ENCODE results near the gene PLCH1. TPM values are rescaled to one million over a fixed set of nuclear protein-coding genes. Genes with fewer than 3 reads are reported as not detected.

PLCH1 gene
- total and polyA plus RNA-seq, 9 of the 15 experiments (the other 6 are each of a cell fraction or from before 2014, with no cell fraction given): 0.17 to 0.62 (median 0.40) TPM

GRCh38 chr3:155619118-155619915, 125.6 kb downstream of the PLCH1 start:
- no peak for ATAC-seq
- no peak overlapping the region for H3K4me3 ChIP-seq
- no peaks in the 10 kb centered on the region for H4K20me1 ChIP-seq (replicated peaks; ENCODE audit: control insufficient read depth, insufficient read depth, low read length)
- no TSS peak for BruUV-seq (replicated peaks)
- no peak for TF ChIP-seq NFYB (IDR thresholded peaks at IDR 0.05; ENCODE audit: extremely low read depth, insufficient read length)
- ChIA-PET POLR2A (no interaction called here), CTCF (ENCODE audit: low intra/inter-chr PET ratio) (no interaction called here)
- FAIRE-seq: no peak
- intact Hi-C loops (cut with micrococcal nuclease) (no loop called here), in situ Hi-C loops (cut with MboI) (no loop called here)
- H3K4me2 ChIP-seq (ENCODE audit: insufficient read depth, low read length): no peak overlapping the region
- H3K9me1 ChIP-seq (ENCODE audit: control insufficient read depth, insufficient read depth, low read length): no peaks in the 10 kb centered on the region
- H2AFZ ChIP-seq (ENCODE audit: low read depth, low read length): no peak overlapping the region
- H3K79me2 ChIP-seq (ENCODE audit: control insufficient read depth, insufficient read depth, low read length): no peaks in the 10 kb centered on the region
- H3K9ac ChIP-seq (ENCODE audit: insufficient read depth in 1 of 2, low read depth in 2 of 2, low read length in 2 of 2): no peak overlapping the region
- no peaks in the 10 kb centered on the region for H3K36me3 ChIP-seq (ENCODE audit: control insufficient read depth, insufficient read depth, low read length)
- no peaks in the 10 kb centered on the region for H3K4me1 ChIP-seq (replicated peaks in 1 of 2; ENCODE audit: control insufficient read depth in 2 of 2, insufficient read depth in 2 of 2, low read length in 2 of 2)
- H3K27ac ChIP-seq (ENCODE audit: extremely low read depth, low read depth, low read length): no peak overlapping the region
- H3K27me3 ChIP-seq (ENCODE audit: control insufficient read depth in 2 of 2, insufficient read depth in 2 of 2, low read length in 2 of 2): no peaks in the 10 kb centered on the region
- no peak for DNase-seq (ENCODE audit: extremely low read depth in 1 of 4, low spot score in 3 of 4)
- no peaks in the 10 kb centered on the region for H3K9me3 ChIP-seq (replicated peaks; ENCODE audit: control insufficient read depth, insufficient read depth, low read depth, low read length)

DNA sequence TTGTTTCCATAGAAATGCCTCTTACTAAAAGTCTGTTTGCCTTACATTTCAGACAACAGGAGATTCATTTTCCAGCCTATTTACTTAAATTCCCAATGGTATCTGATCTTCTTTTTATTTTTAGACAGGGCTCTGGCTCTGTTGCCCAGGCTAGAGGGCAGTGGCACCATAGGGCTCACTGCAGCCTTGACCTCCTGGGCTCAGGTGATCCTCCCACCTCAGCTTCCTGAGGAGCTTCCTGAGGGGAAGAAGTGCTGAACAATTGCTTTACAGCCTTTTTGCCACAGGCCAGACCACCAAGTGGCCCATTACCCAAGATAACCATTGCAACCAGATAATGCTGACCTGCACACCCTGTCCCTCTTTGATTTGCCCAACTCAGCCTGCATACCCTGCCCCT, 126.3 kb downstream of the PLCH1 start:
- BruUV-seq (replicated peaks): no TSS peak
- Histone ChIP-seq H3K27ac (ENCODE audit: extremely low read depth, low read depth, low read length) (no peak overlapping the region), H3K9me3 (replicated peaks; ENCODE audit: control insufficient read depth, insufficient read depth, low read depth, low read length) (no peaks in the 10 kb centered on the region), H3K4me3 (no peak overlapping the region), H3K4me2 (ENCODE audit: insufficient read depth, low read length) (no peak overlapping the region), H3K9me1 (ENCODE audit: control insufficient read depth, insufficient read depth, low read length) (no peaks in the 10 kb centered on the region), H3K9ac (ENCODE audit: insufficient read depth in 1 of 2, low read depth in 2 of 2, low read length in 2 of 2) (no peak overlapping the region), H3K79me2 (ENCODE audit: control insufficient read depth, insufficient read depth, low read length) (no peaks in the 10 kb centered on the region), H3K4me1 (replicated peaks in 1 of 2; ENCODE audit: control insufficient read depth in 2 of 2, insufficient read depth in 2 of 2, low read length in 2 of 2) (no peaks in the 10 kb centered on the region), H3K36me3 (ENCODE audit: control insufficient read depth, insufficient read depth, low read length) (no peaks in the 10 kb centered on the region), H2AFZ (ENCODE audit: low read depth, low read length) (no peak overlapping the region), H3K27me3 (ENCODE audit: control insufficient read depth in 2 of 2, insufficient read depth in 2 of 2, low read length in 2 of 2) (no peaks in the 10 kb centered on the region), H4K20me1 (replicated peaks; ENCODE audit: control insufficient read depth, insufficient read depth, low read length) (no peaks in the 10 kb centered on the region)
- DNase-seq (ENCODE audit: extremely low read depth in 1 of 4, low spot score in 3 of 4) (no peak), ATAC-seq (no peak), FAIRE-seq (no peak)
- ChIA-PET CTCF (ENCODE audit: low intra/inter-chr PET ratio) (no interaction called here), POLR2A (interaction anchor here (0.6 kb wide), 1 partner anchor 67 kb away, joined by 3 read pairs; no protein-coding TSS in a partner anchor)
- in situ Hi-C loops (cut with MboI) (no loop called here), intact Hi-C loops (cut with micrococcal nuclease) (no loop called here)
- TF ChIP-seq HNRNPLL (IDR thresholded peaks at IDR 0.05; ENCODE audit: low read depth, low read length, poor library complexity, severe bottlenecking): no peak
- no peak for TF ChIP-seq RB1 (IDR thresholded peaks at IDR 0.05; ENCODE audit: low read depth)
- TF ChIP-seq KAT7 (CRISPR knock-in tag; IDR thresholded peaks at IDR 0.05; ENCODE audit: borderline replicate concordance): no peak
- no peak for TF ChIP-seq ZNF766 (CRISPR knock-in tag; conservative IDR thresholded peaks at IDR 0.05)
- no peak for TF ChIP-seq NCOR1 (IDR thresholded peaks at IDR 0.05)
- no peak for TF ChIP-seq PHTF2 (CRISPR knock-in tag; IDR thresholded peaks at IDR 0.05)
- TF ChIP-seq HNRNPH1 (optimal IDR thresholded peaks at IDR 0.05; ENCODE audit: low read depth, low read length): no peak
- no peak for TF ChIP-seq NFXL1 (CRISPR knock-in tag; IDR thresholded peaks at IDR 0.05)
- TF ChIP-seq RBM22 (IDR thresholded peaks at IDR 0.05; ENCODE audit: low read depth, low read length, poor library complexity, severe bottlenecking): no peak
- no peak for TF ChIP-seq ZNF3 (CRISPR knock-in tag; IDR thresholded peaks at IDR 0.05)
- no peak for TF ChIP-seq HMG20B (CRISPR knock-in tag; IDR thresholded peaks at IDR 0.05)
- TF ChIP-seq IFI16 (CRISPR knock-in tag; IDR thresholded peaks at IDR 0.05): no peak
- TF ChIP-seq FIP1L1 (IDR thresholded peaks at IDR 0.05; ENCODE audit: low read depth, low read length, poor library complexity, severe bottlenecking): no peak
- TF ChIP-seq TGIF2 (CRISPR knock-in tag; IDR thresholded peaks at IDR 0.05): no peak
- TF ChIP-seq, protein P1, sequence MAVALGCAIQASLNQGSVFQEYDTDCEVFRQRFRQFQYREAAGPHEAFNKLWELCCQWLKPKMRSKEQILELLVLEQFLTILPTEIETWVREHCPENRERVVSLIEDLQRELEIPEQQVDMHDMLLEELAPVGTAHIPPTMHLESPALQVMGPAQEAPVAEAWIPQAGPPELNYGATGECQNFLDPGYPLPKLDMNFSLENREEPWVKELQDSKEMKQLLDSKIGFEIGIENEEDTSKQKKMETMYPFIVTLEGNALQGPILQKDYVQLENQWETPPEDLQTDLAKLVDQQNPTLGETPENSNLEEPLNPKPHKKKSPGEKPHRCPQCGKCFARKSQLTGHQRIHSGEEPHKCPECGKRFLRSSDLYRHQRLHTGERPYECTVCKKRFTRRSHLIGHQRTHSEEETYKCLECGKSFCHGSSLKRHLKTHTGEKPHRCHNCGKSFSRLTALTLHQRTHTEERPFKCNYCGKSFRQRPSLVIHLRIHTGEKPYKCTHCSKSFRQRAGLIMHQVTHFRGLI (CRISPR knock-in tag; IDR thresholded peaks at IDR 0.05): no peak
- no peak for TF ChIP-seq HIVEP1 (CRISPR knock-in tag; IDR thresholded peaks at IDR 0.05)

Measured in K562 (cell line).